Hepatocyte (in vitro differentiated cells): ENCODE measurements around the gene SLC6A11.

Source experiments
- CTCF ChIP-seq: fragments of 200-600 bp; sonication (generic); IDR thresholded peaks from 2 replicates; pipeline ENCODE4 v1.5.1; 2016; ENCODE audit warnings: antibody characterized with exemption, mild to moderate bottlenecking; ENCODE audit not compliant: poor library complexity
- EZH2phosphoT487 ChIP-seq: fragments of 200-600 bp; sonication (generic); IDR thresholded peaks from one replicate; pipeline ENCODE4 v1.6.1; 2018; ENCODE audit warnings: antibody characterized with exemption, mild to moderate bottlenecking, low read depth, moderate library complexity; ENCODE audit not compliant: unreplicated experiment, severe bottlenecking

GRCh38 chr3:10876661-10877060, 60.6 kb downstream of the SLC6A11 start:
- TF ChIP-seq EZH2phosphoT487, result no peak
- no peak for TF ChIP-seq CTCF
